ENCODE measurements around the gene BTN2A1.

- TF ChIP-seq EZH2phosphoT487 (IDR thresholded peaks at IDR 0.05; ENCODE audit: borderline replicate concordance) (no peak), EGR1 (IDR thresholded peaks at IDR 0.05; ENCODE audit: low read depth) (no peak), POLR2AphosphoS5 (IDR thresholded peaks at IDR 0.05; ENCODE audit: low read depth, low read length) (no peak)
Measured at GRCh38 chr6:26447257-26447656, 10.5 kb upstream of the BTN2A1 start.
